Left ventricle myocardium inferior (tissue), 1 donor: Measurements from ENCODE around the gene TAS2R13. TPM values are rescaled to one million over a fixed set of nuclear protein-coding genes. Genes with fewer than 3 reads are reported as not detected.

Experiments
- DNase-seq: peaks from one replicate; pipeline ENCODE4 v3.0.0-alpha.2; 2020
- H3K27ac ChIP-seq: fragments of 200-600 bp; replicated peaks from 2 replicates; pipeline ENCODE4 v1.8.0; 2021
- H3K27me3 ChIP-seq: fragments of 200-600 bp; 2 replicates; pipeline ENCODE4 v1.8.0; 2021; ENCODE audit warnings: low read depth
- H3K36me3 ChIP-seq: fragments of 200-600 bp; 2 replicates; pipeline ENCODE4 v1.8.0; 2021
- H3K4me1 ChIP-seq: fragments of 200-600 bp; 2 replicates; pipeline ENCODE4 v1.8.0; 2021
- H3K4me3 ChIP-seq: fragments of 200-600 bp; 2 replicates; pipeline ENCODE4 v1.8.0; 2021; ENCODE audit warnings: mild to moderate bottlenecking, moderate library complexity
- H3K9me3 ChIP-seq: fragments of 200-600 bp; replicated peaks from 2 replicates; pipeline ENCODE4 v1.8.0; 2021
- intact Hi-C: fragments of 100-400 bp; cut with micrococcal nuclease; formaldehyde crosslinking; loops from one replicate; pipeline ENCODE4 v1.11.0; 2022
- total RNA-seq: library from RNA; stranded (reverse); fragmentation: NEBNext Ultra II Directional; extraction: Animal tissue kit (Norgen Biotek cat#: 25700); gene quantifications from one replicate; pipeline ENCODE4 v1.2.1, GENCODE V29; 2021
- TF ChIP-seq, protein P1 (sequence below): fragments of 200-600 bp; IDR thresholded peaks from 2 replicates; pipeline ENCODE4 v1.8.0; 2021; ENCODE audit warnings: antibody characterized with exemption, mild to moderate bottlenecking, borderline replicate concordance
- donor health status: DM: no; HTN: yes; CAD: no; lungs with severe emphysema.

TAS2R13 gene
- total RNA-seq, 1 donor from 2014 or later: 0.41 TPM

DNA sequence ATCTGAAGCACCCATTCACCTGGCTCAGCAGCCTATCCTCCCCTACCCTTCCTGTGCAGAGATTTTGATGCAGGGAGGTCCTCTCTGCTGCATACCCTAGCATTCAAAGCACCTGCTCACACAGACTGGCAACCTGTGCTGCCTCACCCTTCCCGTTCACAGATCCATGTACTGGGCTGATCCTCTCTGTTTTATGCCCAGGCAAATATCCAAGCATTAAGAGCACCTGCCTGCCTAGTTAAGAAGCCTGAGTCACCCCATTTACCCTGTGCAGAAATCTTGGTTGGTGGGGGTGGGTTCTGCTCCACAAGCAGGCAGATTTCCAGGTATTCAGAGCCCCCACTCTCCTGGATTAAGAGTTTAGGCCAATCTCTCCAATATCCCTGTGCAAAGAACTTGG, 8.4 kb downstream of the TAS2R13 start:
- Histone ChIP-seq H3K27me3 (no peaks in the 10 kb centered on the region), H3K4me1 (no peaks in the 10 kb centered on the region), H3K36me3 (peaks cover 8% of the 10 kb centered on the region), H3K9me3 (peaks cover 42% of the 10 kb centered on the region), H3K4me3 (no peak overlapping the region), H3K27ac (no peak overlapping the region)
- intact Hi-C loops: no loop called here
- DNase-seq: no peak
- TF ChIP-seq, protein P1, sequence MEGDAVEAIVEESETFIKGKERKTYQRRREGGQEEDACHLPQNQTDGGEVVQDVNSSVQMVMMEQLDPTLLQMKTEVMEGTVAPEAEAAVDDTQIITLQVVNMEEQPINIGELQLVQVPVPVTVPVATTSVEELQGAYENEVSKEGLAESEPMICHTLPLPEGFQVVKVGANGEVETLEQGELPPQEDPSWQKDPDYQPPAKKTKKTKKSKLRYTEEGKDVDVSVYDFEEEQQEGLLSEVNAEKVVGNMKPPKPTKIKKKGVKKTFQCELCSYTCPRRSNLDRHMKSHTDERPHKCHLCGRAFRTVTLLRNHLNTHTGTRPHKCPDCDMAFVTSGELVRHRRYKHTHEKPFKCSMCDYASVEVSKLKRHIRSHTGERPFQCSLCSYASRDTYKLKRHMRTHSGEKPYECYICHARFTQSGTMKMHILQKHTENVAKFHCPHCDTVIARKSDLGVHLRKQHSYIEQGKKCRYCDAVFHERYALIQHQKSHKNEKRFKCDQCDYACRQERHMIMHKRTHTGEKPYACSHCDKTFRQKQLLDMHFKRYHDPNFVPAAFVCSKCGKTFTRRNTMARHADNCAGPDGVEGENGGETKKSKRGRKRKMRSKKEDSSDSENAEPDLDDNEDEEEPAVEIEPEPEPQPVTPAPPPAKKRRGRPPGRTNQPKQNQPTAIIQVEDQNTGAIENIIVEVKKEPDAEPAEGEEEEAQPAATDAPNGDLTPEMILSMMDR: no peak

DNA sequence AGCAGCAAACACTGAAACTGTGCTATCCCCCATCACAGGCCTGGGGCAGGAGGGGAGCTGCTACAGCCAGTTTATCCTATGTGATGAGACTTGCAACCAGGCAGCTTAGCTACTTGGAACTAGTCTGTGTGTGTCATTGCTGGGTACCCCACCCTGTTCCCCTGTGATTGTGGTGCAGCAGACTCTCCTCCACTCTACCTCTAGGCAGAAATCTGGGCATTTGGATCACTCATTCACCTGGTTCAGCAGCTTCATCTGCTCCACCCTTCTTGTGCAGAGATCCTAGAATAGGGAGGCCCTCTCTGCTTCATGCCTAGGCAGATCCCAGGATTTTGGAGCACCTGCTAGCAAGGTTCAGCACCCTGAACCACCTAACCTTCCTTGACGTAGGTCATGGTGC, 8.8 kb downstream of the TAS2R13 start:
- H3K4me1 ChIP-seq: no peaks in the 10 kb centered on the region
- no peak overlapping the region for H3K4me3 ChIP-seq
- H3K27me3 ChIP-seq: no peaks in the 10 kb centered on the region
- intact Hi-C loops: no loop called here
- peaks cover 8% of the 10 kb centered on the region for H3K36me3 ChIP-seq
- TF ChIP-seq, protein P1: no peak
- H3K27ac ChIP-seq: no peak overlapping the region
- peaks cover 38% of the 10 kb centered on the region for H3K9me3 ChIP-seq
- DNase-seq: no peak

DNA sequence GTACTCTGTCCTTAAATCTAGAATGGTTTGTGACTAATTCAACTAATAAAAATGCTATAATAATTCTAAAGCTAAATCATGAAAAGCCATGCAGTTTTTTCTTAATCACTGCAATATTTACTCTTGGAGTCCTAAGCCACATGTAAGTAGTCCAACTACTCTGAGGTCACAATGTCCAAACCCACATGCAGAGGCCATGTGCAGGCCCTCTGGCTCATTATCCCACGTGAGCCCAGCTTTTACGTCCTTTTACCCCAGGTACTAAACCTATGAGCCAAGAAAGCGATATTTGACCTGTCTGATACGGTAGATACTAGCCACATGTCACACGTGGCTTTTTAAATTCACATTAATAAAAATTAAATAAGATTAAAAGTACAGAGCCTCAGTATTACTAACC, 12.5 kb downstream of the TAS2R13 start:
- Histone ChIP-seq H3K27ac (no peak overlapping the region), H3K36me3 (no peaks in the 10 kb centered on the region), H3K4me1 (no peaks in the 10 kb centered on the region), H3K27me3 (no peaks in the 10 kb centered on the region), H3K4me3 (no peak overlapping the region), H3K9me3 (peaks cover under 1% of the 10 kb centered on the region)
- intact Hi-C loops: no loop called here
- DNase-seq: no peak
- TF ChIP-seq, protein P1: no peak

DNA sequence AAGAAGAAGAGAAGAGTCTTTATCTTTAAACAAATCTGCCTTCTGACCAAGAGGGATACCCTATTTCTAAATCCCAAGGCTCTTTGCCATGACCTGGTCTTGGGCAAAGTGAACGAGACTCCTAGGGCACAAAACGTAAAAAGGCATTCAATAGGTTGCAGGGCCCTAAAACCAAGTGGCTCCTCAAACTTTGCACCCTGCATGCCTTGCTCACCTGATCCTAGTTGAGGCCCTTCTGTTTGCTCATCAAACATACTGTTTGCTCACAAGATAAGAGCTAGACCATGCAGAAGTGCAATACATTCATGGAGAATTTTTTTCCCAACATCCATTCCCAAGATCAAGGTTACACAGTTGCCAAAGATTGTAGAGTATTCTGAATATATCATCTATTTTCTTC, 17.4 kb downstream of the TAS2R13 start:
- H3K27me3 ChIP-seq: no peaks in the 10 kb centered on the region

DNA sequence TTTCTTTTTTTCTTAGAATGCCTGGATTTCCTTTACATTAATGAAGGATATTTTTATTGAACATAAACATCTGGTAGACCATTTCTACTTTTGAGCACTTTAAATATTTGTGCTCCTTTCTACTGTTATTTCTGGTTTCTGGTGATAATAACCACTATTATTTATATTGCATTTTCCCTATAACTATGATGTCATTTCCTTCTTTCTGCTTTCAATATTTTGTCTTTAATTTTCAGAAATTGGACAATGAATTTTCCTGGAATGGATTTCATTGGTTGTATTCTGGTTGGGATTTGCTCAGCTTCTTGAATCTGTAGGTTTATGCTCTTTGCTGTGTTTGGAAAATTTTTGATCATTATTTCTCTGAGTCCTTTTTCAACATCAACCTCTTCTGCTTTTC, 20.1 kb downstream of the TAS2R13 start:
- no peaks in the 10 kb centered on the region for H3K27me3 ChIP-seq
- DNase-seq: no peak
- H3K27ac ChIP-seq: no peak overlapping the region
- intact Hi-C loops: no loop called here
- peaks cover 9% of the 10 kb centered on the region for H3K4me1 ChIP-seq
- H3K4me3 ChIP-seq: no peak overlapping the region
- H3K9me3 ChIP-seq: no peaks in the 10 kb centered on the region
- TF ChIP-seq, protein P1: no peak
- no peaks in the 10 kb centered on the region for H3K36me3 ChIP-seq

More for the DNA sequence above, 17.4 kb downstream of the TAS2R13 start:
- H3K9me3 ChIP-seq: no peaks in the 10 kb centered on the region
- H3K27ac ChIP-seq: no peak overlapping the region
- intact Hi-C loops: no loop called here
- H3K4me1 ChIP-seq: no peaks in the 10 kb centered on the region
- no peaks in the 10 kb centered on the region for H3K36me3 ChIP-seq
- H3K4me3 ChIP-seq: no peak overlapping the region
- no peak for DNase-seq
- TF ChIP-seq, protein P1: no peak
